SU-DHL-6 (cell line): ENCODE results near the gene AGRP.

Source experiments
- H2AFZ ChIP-seq: fragments of 200-600 bp; sonication (generic); 2 replicates; pipeline ENCODE4 v1.6.1; 2014; ENCODE audit warnings: low read depth, mild to moderate bottlenecking, moderate library complexity, mixed read lengths, antibody characterized with exemption, low read length; ENCODE audit not compliant: severe bottlenecking
- H3F3A ChIP-seq: fragments of 200-600 bp; shearing (Covaris generic); 2 replicates; pipeline ENCODE4 v1.6.0; 2016; ENCODE audit warnings: antibody characterized with exemption, mild to moderate bottlenecking; ENCODE audit not compliant: insufficient read depth
- H3K27ac ChIP-seq: fragments of 200-600 bp; sonication (generic); 2 replicates; pipeline ENCODE4 v1.5.1; 2016; ENCODE audit warnings: low read depth, mild to moderate bottlenecking, low read length, moderate library complexity, mixed read lengths
- H3K27me3 ChIP-seq: fragments of 200-600 bp; sonication (generic), shearing (Covaris generic); 2 replicates; pipeline ENCODE4 v1.6.0; 2014; ENCODE audit warnings: mild to moderate bottlenecking, low read length
- H3K36me3 ChIP-seq: fragments of 200-600 bp; sonication (generic); 2 replicates; pipeline ENCODE4 v1.6.1; 2014; ENCODE audit warnings: mild to moderate bottlenecking, low read length, mixed read lengths
- H3K4me2 ChIP-seq: fragments of 300-600, 200-600 bp; shearing (Covaris generic), sonication (generic); 2 replicates; pipeline ENCODE4 v1.6.0; 2014; ENCODE audit warnings: low read length, low read depth, mild to moderate bottlenecking; ENCODE audit not compliant: poor library complexity, severe bottlenecking
- H3K4me3 ChIP-seq: fragments of 200-600 bp; sonication (generic); 2 replicates; pipeline ENCODE4 v1.5.1; 2014; ENCODE audit warnings: antibody characterized with exemption, low read length, mild to moderate bottlenecking, mixed read lengths; ENCODE audit not compliant: insufficient read depth, poor library complexity, severe bottlenecking
- H3K79me2 ChIP-seq: fragments of 200-600 bp; sonication (generic); 2 replicates; pipeline ENCODE4 v1.6.1; 2014; ENCODE audit warnings: mild to moderate bottlenecking, low read length, moderate library complexity; ENCODE audit not compliant: insufficient read depth
- H3K9ac ChIP-seq: fragments of 200-600 bp; sonication (generic); 2 replicates; pipeline ENCODE4 v1.7.0; 2014; ENCODE audit warnings: mild to moderate bottlenecking, low read length
- H3K9me2 ChIP-seq: fragments of 200-600 bp; sonication (generic); replicated peaks from 2 replicates; pipeline ENCODE4 v1.6.1; 2014; ENCODE audit warnings: low read length; ENCODE audit not compliant: insufficient read depth
- H3K9me3 ChIP-seq: fragments of 200-600 bp; sonication (generic); 2 replicates; pipeline ENCODE4 v1.6.1; 2014; ENCODE audit warnings: low read length, mixed read lengths; ENCODE audit not compliant: insufficient read depth
- H4K20me1 ChIP-seq: fragments of 200-600 bp; sonication (generic); 2 replicates; pipeline ENCODE4 v1.6.1; 2014; ENCODE audit warnings: low read depth, mild to moderate bottlenecking, antibody characterized with exemption, low read length, moderate library complexity, mixed read lengths
- EZH2phosphoT487 ChIP-seq: fragments of 200-600 bp; sonication (generic), shearing (Covaris generic); conservative IDR thresholded peaks from 2 replicates; pipeline ENCODE4 v1.6.1; 2018; ENCODE audit warnings: mild to moderate bottlenecking, antibody characterized with exemption, low read length, moderate library complexity, mixed read lengths
- TF ChIP-seq, protein P1 (sequence below): fragments of 200-600 bp; sonication (generic); IDR thresholded peaks from one replicate; pipeline ENCODE4 v1.5.1; 2017; ENCODE audit warnings: antibody characterized with exemption, mild to moderate bottlenecking, low read length, moderate library complexity; ENCODE audit not compliant: insufficient read depth, poor library complexity, severe bottlenecking

AGRP gene

GRCh38 chr16:67456391-67457081, 26.8 kb downstream of the AGRP start:
- H3K79me2 ChIP-seq, result peaks cover 8% of the 10 kb centered on the region
- no peaks in the 10 kb centered on the region for H3F3A ChIP-seq
- H3K9ac ChIP-seq, result no peak overlapping the region

DNA sequence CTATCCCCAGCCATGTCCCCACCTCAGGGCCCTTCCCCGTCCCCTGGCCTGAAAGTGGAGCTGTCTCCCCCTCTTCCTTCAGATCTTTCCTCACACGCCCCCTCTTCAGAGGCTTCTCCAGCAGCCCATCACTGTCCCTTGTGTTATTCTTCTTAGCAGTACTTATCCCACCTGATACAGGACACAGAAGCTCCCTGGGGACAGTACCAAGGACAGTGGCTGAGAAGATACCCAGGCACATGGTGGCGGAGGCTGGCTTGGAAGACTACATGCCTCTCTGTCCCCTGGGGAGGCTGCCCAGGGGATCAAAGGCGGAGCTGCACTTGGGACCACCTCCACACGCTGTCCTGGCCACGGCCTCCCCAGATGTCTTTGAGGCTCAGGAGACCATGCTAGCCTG, 28.5 kb downstream of the AGRP start:
- Histone ChIP-seq H3K36me3 (no peaks in the 10 kb centered on the region), H3K9me2 (no peaks in the 10 kb centered on the region), H4K20me1 (no peaks in the 10 kb centered on the region), H3K9ac (no peak overlapping the region), H3K27ac (no peak overlapping the region), H3K27me3 (no peaks in the 10 kb centered on the region), H3K9me3 (no peaks in the 10 kb centered on the region), H2AFZ (no peak overlapping the region), H3F3A (no peaks in the 10 kb centered on the region), H3K4me3 (no peak overlapping the region), H3K4me2 (no peak overlapping the region), H3K79me2 (no peaks in the 10 kb centered on the region; the same call in 1 of the 2 replicates)
- TF ChIP-seq EZH2phosphoT487, result no peak
- TF ChIP-seq, protein P1, sequence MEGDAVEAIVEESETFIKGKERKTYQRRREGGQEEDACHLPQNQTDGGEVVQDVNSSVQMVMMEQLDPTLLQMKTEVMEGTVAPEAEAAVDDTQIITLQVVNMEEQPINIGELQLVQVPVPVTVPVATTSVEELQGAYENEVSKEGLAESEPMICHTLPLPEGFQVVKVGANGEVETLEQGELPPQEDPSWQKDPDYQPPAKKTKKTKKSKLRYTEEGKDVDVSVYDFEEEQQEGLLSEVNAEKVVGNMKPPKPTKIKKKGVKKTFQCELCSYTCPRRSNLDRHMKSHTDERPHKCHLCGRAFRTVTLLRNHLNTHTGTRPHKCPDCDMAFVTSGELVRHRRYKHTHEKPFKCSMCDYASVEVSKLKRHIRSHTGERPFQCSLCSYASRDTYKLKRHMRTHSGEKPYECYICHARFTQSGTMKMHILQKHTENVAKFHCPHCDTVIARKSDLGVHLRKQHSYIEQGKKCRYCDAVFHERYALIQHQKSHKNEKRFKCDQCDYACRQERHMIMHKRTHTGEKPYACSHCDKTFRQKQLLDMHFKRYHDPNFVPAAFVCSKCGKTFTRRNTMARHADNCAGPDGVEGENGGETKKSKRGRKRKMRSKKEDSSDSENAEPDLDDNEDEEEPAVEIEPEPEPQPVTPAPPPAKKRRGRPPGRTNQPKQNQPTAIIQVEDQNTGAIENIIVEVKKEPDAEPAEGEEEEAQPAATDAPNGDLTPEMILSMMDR, result no peak

More at GRCh38 chr16:67456391-67457081, 26.8 kb downstream of the AGRP start:
- no peaks in the 10 kb centered on the region for H3K36me3 ChIP-seq
- TF ChIP-seq, protein P1, result no peak
- TF ChIP-seq EZH2phosphoT487, result no peak
- H3K4me2 ChIP-seq, result no peak overlapping the region
- no peak overlapping the region for H2AFZ ChIP-seq
- H4K20me1 ChIP-seq, result no peaks in the 10 kb centered on the region
- H3K27me3 ChIP-seq, result no peaks in the 10 kb centered on the region
- no peak overlapping the region for H3K27ac ChIP-seq
- no peaks in the 10 kb centered on the region for H3K9me2 ChIP-seq
- no peaks in the 10 kb centered on the region for H3K9me3 ChIP-seq
- H3K4me3 ChIP-seq, result no peak overlapping the region

- Histone ChIP-seq H3K27ac (no peak overlapping the region), H3K79me2 (no peaks in the 10 kb centered on the region), H3F3A (no peaks in the 10 kb centered on the region), H3K9me2 (no peaks in the 10 kb centered on the region), H3K36me3 (no peaks in the 10 kb centered on the region), H4K20me1 (no peaks in the 10 kb centered on the region), H3K9me3 (no peaks in the 10 kb centered on the region), H3K4me3 (no peak overlapping the region), H3K9ac (no peak overlapping the region), H3K27me3 (no peaks in the 10 kb centered on the region), H2AFZ (no peak overlapping the region), H3K4me2 (no peak overlapping the region)
- no peak for TF ChIP-seq EZH2phosphoT487
Observed at GRCh38 chr16:67454104-67454503, 29.2 kb downstream of the AGRP start.

- Histone ChIP-seq H3K27me3 (no peaks in the 10 kb centered on the region), H3K9ac (no peak overlapping the region), H4K20me1 (no peaks in the 10 kb centered on the region), H3F3A (no peaks in the 10 kb centered on the region), H2AFZ (no peak overlapping the region), H3K4me2 (no peak overlapping the region), H3K4me3 (no peak overlapping the region), H3K9me2 (no peaks in the 10 kb centered on the region), H3K36me3 (no peaks in the 10 kb centered on the region), H3K79me2 (no peaks in the 10 kb centered on the region), H3K9me3 (no peaks in the 10 kb centered on the region), H3K27ac (no peak overlapping the region)
- TF ChIP-seq, protein P1, result no peak
- no peak for TF ChIP-seq EZH2phosphoT487
Observed at GRCh38 chr16:67451704-67452435, 31.5 kb downstream of the AGRP start.
